ENCODE measurements around the gene OBSCN.

- TF ChIP-seq CTCF (IDR thresholded peaks at IDR 0.05) (no peak), TCF7L2 (IDR thresholded peaks at IDR 0.05; ENCODE audit: low read depth, low read length) (no peak), REST (IDR thresholded peaks at IDR 0.05; ENCODE audit: insufficient read depth in 1 of 2, low read depth in 2 of 2, low read length in 1 of 2) (no peak), SIN3A (IDR thresholded peaks at IDR 0.05; ENCODE audit: borderline replicate concordance, insufficient read depth, low read depth, low read length) (no peak)
These were observed 74.6 kb downstream of the OBSCN start for GRCh38 chr1:228282329-228283042.
